GM12878 (cell line): ENCODE results near the gene C1QTNF7. TPM values are rescaled to one million over a fixed set of nuclear protein-coding genes. Genes with fewer than 3 reads are reported as not detected.

Experiments used
- ATAC-seq: fragments of 200-7000 bp; cut with Tn5 transposase; 3 replicates; pipeline ENCODE4 v1.9.1; 2020; ENCODE audit warnings: mild to moderate bottlenecking, moderate library complexity
- BruUV-seq: library from RNA; stranded (reverse); fragments of 400-500 nt; replicated peaks from 2 replicates; lab custom pipeline; 2021; lab: Mats Ljungman, UMichigan
- CTCF ChIA-PET: fragments of 300-600 bp; sonication (Branson Sonifier 250); formaldehyde crosslinking; extraction: SDS; loops from one replicate; lab custom pipeline; 2021; ENCODE audit warnings: inconsistent platforms; lab: Yijun Ruan, JAX
- POLR2A ChIA-PET: fragments of 350-600 bp; formaldehyde crosslinking; extraction: SDS; loops from one replicate; lab custom pipeline; 2021; ENCODE audit warnings: inconsistent platforms; lab: Charles Lee
- RAD21 ChIA-PET: fragments of 300-600 bp; sonication (Branson Sonifier 250); formaldehyde crosslinking; loops from one replicate; lab custom pipeline; 2023; ENCODE audit warnings: antibody characterized with exemption; ENCODE audit not compliant: unreplicated experiment; lab: Charles Lee
- SMC1A ChIA-PET: fragments of 300-600 bp; sonication (Branson Sonifier 250); formaldehyde crosslinking; loops from one replicate; lab custom pipeline; 2023; ENCODE audit not compliant: unreplicated experiment, uncharacterized antibody; lab: Charles Lee
- DNase-seq: peaks from one replicate; pipeline ENCODE4 v3.0.0-alpha.2; 2011; ENCODE audit warnings: low read depth, low spot score
- FAIRE-seq: peaks from 3 replicates; lab custom pipeline; 2011; peaks lifted over from hg19 to GRCh38; lab: Jason Lieb, UNC
- H2AFZ ChIP-seq: 2 replicates; pipeline ENCODE4 v1.6.0; 2011; ENCODE audit warnings: low read depth, low read length, control low read depth; ENCODE audit not compliant: control insufficient read depth
- H3K27ac ChIP-seq: 2 replicates; pipeline ENCODE4 v1.5.1; 2011; ENCODE audit warnings: control low read depth; ENCODE audit not compliant: control insufficient read depth, insufficient read depth
- H3K27me3 ChIP-seq, 2 experiments: replicated peaks in 1 of 2; 2 replicates each; pipeline versions ENCODE4 v1.6.0 to v1.6.1; 2011; ENCODE audit warnings: low read length in 1 of 2; ENCODE audit not compliant: control insufficient read depth in 2 of 2, insufficient read depth in 2 of 2
- H3K36me3 ChIP-seq, 2 experiments: 2 replicates each; pipeline ENCODE4 v1.5.1; 2011; ENCODE audit warnings: low read length in 1 of 2; ENCODE audit not compliant: control insufficient read depth in 2 of 2, insufficient read depth in 2 of 2
- H3K4me1 ChIP-seq: 2 replicates; pipeline ENCODE4 v1.6.1; 2011; ENCODE audit warnings: mild to moderate bottlenecking, low read length, moderate library complexity, mixed read lengths; ENCODE audit not compliant: control insufficient read depth, insufficient read depth
- H3K4me2 ChIP-seq: 2 replicates; pipeline ENCODE4 v1.6.0; 2011; ENCODE audit warnings: control low read depth; ENCODE audit not compliant: control insufficient read depth, insufficient read depth
- H3K4me3 ChIP-seq: fragments of 200-600 bp; sonication (generic); 2 replicates; pipeline ENCODE4 v1.5.1; 2016
- H3K79me2 ChIP-seq: 2 replicates; pipeline ENCODE4 v1.6.0; 2011; ENCODE audit warnings: low read length; ENCODE audit not compliant: control insufficient read depth, insufficient read depth
- H3K9ac ChIP-seq: 2 replicates; pipeline ENCODE4 v1.8.0; 2011; ENCODE audit warnings: low read length, control low read depth, mixed read lengths; ENCODE audit not compliant: control insufficient read depth, insufficient read depth
- H3K9me3 ChIP-seq: replicated peaks from 3 replicates; pipeline ENCODE4 v1.5.1; 2011; ENCODE audit warnings: mild to moderate bottlenecking, low read length; ENCODE audit not compliant: control insufficient read depth, insufficient read depth
- H4K20me1 ChIP-seq: 2 replicates; pipeline ENCODE4 v1.6.0; 2011; ENCODE audit not compliant: control insufficient read depth, insufficient read depth
- HDGF ChIP-seq: fragments of 450-650 bp; IDR thresholded peaks from 2 replicates; pipeline ENCODE4 v1.6.1; 2016; ENCODE audit warnings: antibody characterized with exemption
- KDM1A ChIP-seq: fragments of 200-600 bp; sonication (generic); IDR thresholded peaks from 2 replicates; pipeline ENCODE4 v1.6.1; 2016; ENCODE audit warnings: borderline replicate concordance
- MTA2 ChIP-seq: fragments of 450-650 bp; IDR thresholded peaks from 2 replicates; pipeline ENCODE4 v1.6.1; 2016; ENCODE audit warnings: low read depth, mild to moderate bottlenecking, moderate library complexity
- ZNF217 ChIP-seq: fragments of 450-650 bp; IDR thresholded peaks from 2 replicates; pipeline ENCODE4 v1.6.1; 2017; ENCODE audit warnings: antibody characterized with exemption, mild to moderate bottlenecking
- ZNF274 ChIP-seq: IDR thresholded peaks from one replicate; pipeline ENCODE4 v1.8.0; 2011; ENCODE audit not compliant: insufficient read length, insufficient read depth
- ZNF384 ChIP-seq: IDR thresholded peaks from 2 replicates; pipeline ENCODE4 v1.6.1; 2012; ENCODE audit warnings: low read depth, mild to moderate bottlenecking, low read length, improper control_type of control experiment, borderline replicate concordance
- WGBS: methylation state at CpG from one replicate; pipeline ENCODE4 v1.1.6; 2016; ENCODE audit warnings: low lambda C conversion rate; ENCODE audit not compliant: insufficient replicate concordance, insufficient coverage; ENCODE audit errors: missing lambda C conversion rate; 5-methylcytosine and 5-hydroxymethylcytosine counted together
- in situ Hi-C: fragments of 300-500 bp; cut with MboI; formaldehyde crosslinking; loops from 9 replicates; pipeline ENCODE4 v1.14.3; 2018; ENCODE audit warnings: mixed read lengths
- intact Hi-C: fragments of 100-400 bp; cut with micrococcal nuclease; formaldehyde crosslinking; loops from one replicate; pipeline ENCODE4 v1.14.2; 2022; ENCODE audit not compliant: unreplicated experiment
- polyA plus RNA-seq, 11 experiments: library from polyadenylated mRNA; depleted of rRNA in 4 of 11; unstranded in 6 of 11; stranded (reverse) in 5 of 11; fragments of >200 nt; fragmentation: Nextera tagmentation in 4 of 11; fragmentation: Illumina TruSeq in 1 of 11; extraction: Ambion mirVana in 4 of 11; extraction: Trizol in 1 of 11; gene quantifications; 1 replicate in 1 of 11; 2 replicates in 10 of 11; pipeline versions ENCODE4 v1.2.1 to v1.2.3, GENCODE V29; 2011 to 2016; ENCODE audit warnings: inconsistent platforms in 2 of 11, missing spikeins in 2 of 11, low read depth in 1 of 11
- total RNA-seq, 4 experiments: library from RNA; depleted of rRNA in 3 of 4; stranded (reverse); fragments of >200 nt in 3 of 4; fragmentation: Illumina TruSeq in 1 of 4; extraction: Trizol in 1 of 4; gene quantifications; 2 replicates each; pipeline versions ENCODE4 v1.2.1 to v1.2.3, GENCODE V29; 2013 to 2021

The C1QTNF7 gene
- total and polyA plus RNA-seq, 10 of the 15 experiments (the other 5 are each of a cell fraction or from before 2014, with no cell fraction given), result not detected

DNA sequence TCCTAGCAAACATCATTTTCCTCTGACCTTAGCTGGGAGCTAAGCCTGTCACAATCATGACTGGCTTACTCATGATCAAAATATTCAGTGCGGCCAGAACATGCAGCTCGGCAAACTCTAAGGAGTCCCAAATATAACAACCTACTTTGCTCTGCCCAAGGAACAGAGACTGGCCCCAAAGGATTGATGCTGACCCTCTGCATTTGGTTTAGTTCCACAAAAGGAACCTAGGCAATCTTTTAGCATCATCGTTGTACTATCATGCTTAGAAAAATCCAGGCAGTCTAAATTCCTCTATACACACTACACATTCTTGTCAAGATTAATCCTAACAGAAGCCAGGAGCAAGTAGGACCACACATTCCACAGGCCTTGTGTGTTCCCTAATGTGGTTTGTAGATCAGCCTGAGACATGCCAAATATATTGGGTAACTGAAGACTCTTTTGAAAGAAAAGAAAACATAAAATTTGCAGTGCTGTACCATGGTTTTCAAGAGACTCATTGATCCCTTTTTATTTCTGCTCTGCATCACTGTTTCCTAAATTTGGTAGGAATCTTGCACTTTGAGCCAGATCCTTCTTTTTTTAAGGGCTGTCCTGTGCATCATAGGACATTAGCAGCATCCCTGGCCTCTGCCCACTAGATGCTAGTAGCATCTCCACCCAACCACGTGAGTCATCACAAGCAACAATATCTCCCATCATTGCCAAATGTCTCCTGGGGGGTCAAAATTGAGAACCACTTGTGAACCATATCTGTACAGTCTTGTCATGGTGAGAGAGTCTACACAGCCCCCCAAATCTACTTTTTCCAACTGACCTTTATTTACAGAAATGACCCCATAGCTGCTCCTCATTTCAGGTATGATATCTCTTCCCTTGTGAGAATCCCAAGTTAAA, 24.3 kb downstream of the C1QTNF7 start:
- H3K4me3 ChIP-seq, result no peak overlapping the region
- intact Hi-C loops, result no loop called here
- CTCF ChIA-PET, result interaction anchor here (1.1 kb wide), 1 partner anchor 1549 kb away, joined by 3 read pairs; no protein-coding TSS in a partner anchor
- H4K20me1 ChIP-seq, result no peaks in the 10 kb centered on the region
- no TSS peak for BruUV-seq
- no peak overlapping the region for H3K27ac ChIP-seq
- no peak overlapping the region for H2AFZ ChIP-seq
- FAIRE-seq, result no peak
- TF ChIP-seq KDM1A (no peak), ZNF217 (no peak), HDGF (no peak), MTA2 (no peak), ZNF274 (no peak), ZNF384 (no peak)
- TF ChIP-seq, all 136 proteins: peak for 0
- ChIA-PET POLR2A (no interaction called here), RAD21 (no interaction called here), SMC1A (interaction anchor here (1.4 kb wide), 1 partner anchor 10 kb away, joined by 4 read pairs; no protein-coding TSS in a partner anchor)
- Histone ChIP-seq H3K4me2 (no peak overlapping the region), H3K4me1 (no peaks in the 10 kb centered on the region), H3K79me2 (no peaks in the 10 kb centered on the region), H3K9ac (no peak overlapping the region), H3K27me3 (no peaks in the 10 kb centered on the region), H3K9me3 (no peaks in the 10 kb centered on the region), H3K36me3 (no peaks in the 10 kb centered on the region)
- DNase-seq, result no peak
- 49% methylated on average over 4 of the region's 4 CpGs for WGBS
- in situ Hi-C loops, result loop anchor here (10.0 kb wide), 1 partner anchor 1797 kb away; no protein-coding TSS in a partner anchor
- no peak for ATAC-seq
